Measurements from ENCODE around the gene SGMS1. TPM values are rescaled to one million over a fixed set of nuclear protein-coding genes. Genes with fewer than 3 reads are reported as not detected.

Gene SGMS1
- polyA plus RNA-seq, 1 donor from 2014 or later = 8.0 TPM

DNA sequence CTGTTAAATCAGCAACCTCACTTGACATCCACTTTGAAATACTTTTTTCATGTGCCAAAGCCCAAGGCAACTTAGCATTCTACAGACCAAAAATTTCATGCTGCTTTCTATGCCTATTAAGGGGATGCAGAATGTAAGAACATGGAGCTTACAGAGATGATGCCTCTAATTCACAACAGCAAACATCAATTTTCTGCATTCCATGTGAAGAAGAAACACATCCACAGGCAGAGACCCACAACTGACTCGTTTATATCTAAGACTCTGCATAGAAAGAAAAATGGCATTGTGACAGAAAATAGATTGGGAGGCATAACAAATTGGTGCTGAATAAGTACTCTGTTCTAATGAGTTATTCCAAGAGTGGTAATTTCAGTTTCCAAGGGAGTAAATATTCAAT, 107.6 kb downstream of the SGMS1 start:
- H3K27me3 ChIP-seq (ENCODE audit: insufficient read depth, low read depth, low read length) = no peaks in the 10 kb centered on the region
- no peaks in the 10 kb centered on the region for H3F3A ChIP-seq (ENCODE audit: insufficient read depth, low read length, poor library complexity, severe bottlenecking)
- H3K4me2 ChIP-seq (ENCODE audit: low read length) = no peak overlapping the region
- no peaks in the 10 kb centered on the region for H3K79me2 ChIP-seq (replicated peaks; ENCODE audit: insufficient read depth, low read length)
- H3K9ac ChIP-seq (ENCODE audit: low read length) = no peak overlapping the region
- TF ChIP-seq POLR2AphosphoS5 (IDR thresholded peaks at IDR 0.05) (no peak), RAD21 (conservative IDR thresholded peaks at IDR 0.05) (no peak), CTCF (IDR thresholded peaks at IDR 0.05; ENCODE audit: poor library complexity, severe bottlenecking) (no peak), TAF1 (IDR thresholded peaks at IDR 0.05; ENCODE audit: low read depth) (no peak), MXI1 (conservative IDR thresholded peaks at IDR 0.05; ENCODE audit: poor library complexity, severe bottlenecking) (no peak), REST (IDR thresholded peaks at IDR 0.05; ENCODE audit: borderline replicate concordance) (no peak), SMC3 (conservative IDR thresholded peaks at IDR 0.05; ENCODE audit: poor library complexity) (no peak), EZH2 (IDR thresholded peaks at IDR 0.05; ENCODE audit: borderline replicate concordance, insufficient read depth, low read length, poor library complexity, severe bottlenecking) (no peak), EP300 (conservative IDR thresholded peaks at IDR 0.05; ENCODE audit: poor library complexity, severe bottlenecking) (no peak)
- H3K27ac ChIP-seq (ENCODE audit: low read length) = no peak overlapping the region
- H3K4me3 ChIP-seq (ENCODE audit: low read length) = no peak overlapping the region
- no peaks in the 10 kb centered on the region for H3K36me3 ChIP-seq (ENCODE audit: insufficient read depth, low read length)
- no peaks in the 10 kb centered on the region for H3K9me2 ChIP-seq (ENCODE audit: insufficient read depth, low read length)
- no peaks in the 10 kb centered on the region for H3K9me3 ChIP-seq (ENCODE audit: low read length)
- no peak overlapping the region for H2AFZ ChIP-seq (ENCODE audit: low read depth, low read length)
- no peaks in the 10 kb centered on the region for H4K20me1 ChIP-seq (ENCODE audit: insufficient read depth)

GRCh38 chr10:50515420-50515819, 108.3 kb downstream of the SGMS1 start:
- Histone ChIP-seq H3K79me2 (replicated peaks; ENCODE audit: insufficient read depth, low read length) (no peaks in the 10 kb centered on the region), H3K4me2 (ENCODE audit: low read length) (no peak overlapping the region), H3K9me2 (ENCODE audit: insufficient read depth, low read length) (no peaks in the 10 kb centered on the region), H3K9me3 (ENCODE audit: low read length) (no peaks in the 10 kb centered on the region), H4K20me1 (ENCODE audit: insufficient read depth) (no peaks in the 10 kb centered on the region), H3K27me3 (ENCODE audit: insufficient read depth, low read depth, low read length) (no peaks in the 10 kb centered on the region), H3K9ac (ENCODE audit: low read length) (no peak overlapping the region), H3K36me3 (ENCODE audit: insufficient read depth, low read length) (no peaks in the 10 kb centered on the region), H2AFZ (ENCODE audit: low read depth, low read length) (no peak overlapping the region), H3K4me3 (ENCODE audit: low read length) (no peak overlapping the region), H3K27ac (ENCODE audit: low read length) (no peak overlapping the region), H3F3A (ENCODE audit: insufficient read depth, low read length, poor library complexity, severe bottlenecking) (no peaks in the 10 kb centered on the region)
- TF ChIP-seq POLR2AphosphoS5 (IDR thresholded peaks at IDR 0.05) = no peak
- TF ChIP-seq EP300 (conservative IDR thresholded peaks at IDR 0.05; ENCODE audit: poor library complexity, severe bottlenecking) = no peak
- TF ChIP-seq EZH2 (IDR thresholded peaks at IDR 0.05; ENCODE audit: borderline replicate concordance, insufficient read depth, low read length, poor library complexity, severe bottlenecking) = no peak
- no peak for TF ChIP-seq TAF1 (IDR thresholded peaks at IDR 0.05; ENCODE audit: low read depth)
- TF ChIP-seq SMC3 (conservative IDR thresholded peaks at IDR 0.05; ENCODE audit: poor library complexity) = no peak
- TF ChIP-seq MXI1 (conservative IDR thresholded peaks at IDR 0.05; ENCODE audit: poor library complexity, severe bottlenecking) = no peak
- TF ChIP-seq CTCF (IDR thresholded peaks at IDR 0.05; ENCODE audit: poor library complexity, severe bottlenecking) = no peak
- no peak for TF ChIP-seq REST (IDR thresholded peaks at IDR 0.05; ENCODE audit: borderline replicate concordance)
- TF ChIP-seq RAD21 (conservative IDR thresholded peaks at IDR 0.05) = no peak

All from neural cell (in vitro differentiated cells).